Mesothelial cell of epicardium (in vitro differentiated cells): ENCODE results near the gene WDR70. TPM values are rescaled to one million over a fixed set of nuclear protein-coding genes. Genes with fewer than 3 reads are reported as not detected.

Source experiments
- DNase-seq, 2 experiments: peaks; one replicate each; pipeline ENCODE4 v3.0.0; 2021; ENCODE audit warnings: low spot score in 2 of 2; ENCODE audit not compliant: unreplicated experiment in 2 of 2
- H3K27ac Mint-ChIP-seq: 2 replicates; pipeline ENCODE4 v1.8.0; 2021; ENCODE audit warnings: mixed read lengths
- H3K27me3 Mint-ChIP-seq: 2 replicates; pipeline ENCODE4 v1.8.0; 2021; ENCODE audit warnings: low read depth, mixed read lengths
- H3K36me3 Mint-ChIP-seq: 2 replicates; pipeline ENCODE4 v1.8.0; 2021; ENCODE audit warnings: mixed read lengths
- H3K4me1 Mint-ChIP-seq: 2 replicates; pipeline ENCODE4 v1.8.0; 2021; ENCODE audit warnings: mixed read lengths
- H3K4me3 Mint-ChIP-seq: 2 replicates; pipeline ENCODE4 v1.8.0; 2021; ENCODE audit warnings: mild to moderate bottlenecking, moderate library complexity, mixed read lengths
- H3K9me3 Mint-ChIP-seq: 2 replicates; pipeline ENCODE4 v1.8.0; 2021; ENCODE audit warnings: mixed read lengths
- total RNA-seq: library from RNA; stranded (reverse); gene quantifications from 3 replicates; pipeline ENCODE4 v1.2.1, GENCODE V29; 2021
- TF ChIP-seq, protein P1 (sequence below): fragments of 200-600 bp; sonication (generic); IDR thresholded peaks from one replicate; pipeline ENCODE4 v1.5.0; 2021; ENCODE audit warnings: antibody characterized with exemption; ENCODE audit not compliant: unreplicated experiment

Gene WDR70
- total RNA-seq, 1 donor from 2014 or later = 47.8 TPM

DNA sequence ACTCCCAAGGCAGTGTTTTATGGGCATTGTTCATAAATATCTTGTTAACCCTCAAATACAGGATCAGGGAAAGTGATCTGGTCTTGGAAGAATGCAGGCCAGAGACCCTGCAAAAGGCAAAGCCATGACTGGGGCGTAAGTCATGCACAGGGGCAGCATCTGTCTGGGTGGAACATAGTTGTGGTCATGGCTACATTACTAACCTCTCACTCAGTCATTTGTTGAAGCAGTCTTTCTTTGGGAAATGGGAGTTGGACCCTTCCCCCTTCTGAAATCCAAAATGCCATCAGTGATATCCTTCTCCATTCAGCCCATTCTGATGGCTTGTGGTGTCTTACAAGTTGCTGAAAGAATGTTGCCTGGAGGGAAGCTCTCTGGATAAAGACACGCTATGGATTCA, 392.6 kb downstream of the WDR70 start:
- Mint-ChIP-seq H3K27me3 (no peaks in the 10 kb centered on the region), H3K4me1 (peaks cover 1% of the 10 kb centered on the region), H3K36me3 (peaks cover 3% of the 10 kb centered on the region), H3K27ac (no peak overlapping the region), H3K9me3 (peaks cover 4% of the 10 kb centered on the region), H3K4me3 (no peak overlapping the region)
- no peak for DNase-seq
- TF ChIP-seq, protein P1, sequence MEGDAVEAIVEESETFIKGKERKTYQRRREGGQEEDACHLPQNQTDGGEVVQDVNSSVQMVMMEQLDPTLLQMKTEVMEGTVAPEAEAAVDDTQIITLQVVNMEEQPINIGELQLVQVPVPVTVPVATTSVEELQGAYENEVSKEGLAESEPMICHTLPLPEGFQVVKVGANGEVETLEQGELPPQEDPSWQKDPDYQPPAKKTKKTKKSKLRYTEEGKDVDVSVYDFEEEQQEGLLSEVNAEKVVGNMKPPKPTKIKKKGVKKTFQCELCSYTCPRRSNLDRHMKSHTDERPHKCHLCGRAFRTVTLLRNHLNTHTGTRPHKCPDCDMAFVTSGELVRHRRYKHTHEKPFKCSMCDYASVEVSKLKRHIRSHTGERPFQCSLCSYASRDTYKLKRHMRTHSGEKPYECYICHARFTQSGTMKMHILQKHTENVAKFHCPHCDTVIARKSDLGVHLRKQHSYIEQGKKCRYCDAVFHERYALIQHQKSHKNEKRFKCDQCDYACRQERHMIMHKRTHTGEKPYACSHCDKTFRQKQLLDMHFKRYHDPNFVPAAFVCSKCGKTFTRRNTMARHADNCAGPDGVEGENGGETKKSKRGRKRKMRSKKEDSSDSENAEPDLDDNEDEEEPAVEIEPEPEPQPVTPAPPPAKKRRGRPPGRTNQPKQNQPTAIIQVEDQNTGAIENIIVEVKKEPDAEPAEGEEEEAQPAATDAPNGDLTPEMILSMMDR = no peak

DNA sequence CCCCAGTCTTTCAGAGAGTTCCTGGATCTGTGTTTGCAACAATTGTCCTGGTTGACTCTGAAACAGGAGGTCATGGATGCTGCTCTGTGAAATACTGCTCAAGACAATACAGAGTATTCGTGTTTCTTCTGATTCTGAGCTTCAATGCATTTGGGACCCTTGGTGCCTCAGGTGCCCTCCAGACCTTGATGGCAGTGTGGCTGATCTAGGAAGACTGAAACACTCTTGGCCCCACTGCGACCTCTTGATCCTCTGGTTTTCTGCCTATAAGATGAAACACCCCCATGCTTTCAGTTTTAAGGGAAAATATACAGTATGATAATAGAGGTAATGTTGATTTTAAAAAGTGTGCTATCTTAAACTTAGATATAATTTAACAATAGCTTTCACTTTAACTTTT, 393.1 kb downstream of the WDR70 start:
- H3K9me3 Mint-ChIP-seq = peaks cover 4% of the 10 kb centered on the region
- no peak for DNase-seq
- TF ChIP-seq, protein P1 = no peak
- H3K27ac Mint-ChIP-seq = no peak overlapping the region
- H3K4me3 Mint-ChIP-seq = no peak overlapping the region
- peaks cover 2% of the 10 kb centered on the region for H3K4me1 Mint-ChIP-seq
- peaks cover 3% of the 10 kb centered on the region for H3K36me3 Mint-ChIP-seq
- no peaks in the 10 kb centered on the region for H3K27me3 Mint-ChIP-seq

DNA sequence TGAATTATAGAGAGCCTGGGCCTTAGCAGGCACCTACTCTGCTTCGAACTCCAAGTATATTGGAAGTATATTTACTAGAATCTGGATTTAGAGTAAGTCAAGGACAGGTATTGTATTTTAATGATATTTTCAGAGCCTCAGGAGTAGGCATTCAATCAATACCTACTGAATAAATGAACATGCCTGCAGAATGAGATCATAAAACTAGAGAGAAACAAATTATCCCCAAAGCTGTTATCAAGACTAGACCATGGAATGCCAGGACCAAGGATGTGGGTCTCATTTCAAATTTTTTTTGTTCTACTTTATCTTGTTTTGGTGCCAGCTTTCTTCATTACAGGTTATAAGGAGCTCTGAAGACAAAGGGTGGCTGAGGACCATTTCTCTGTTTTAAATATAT, 394.7 kb downstream of the WDR70 start:
- Mint-ChIP-seq H3K27me3 (no peaks in the 10 kb centered on the region), H3K36me3 (peaks cover 3% of the 10 kb centered on the region), H3K4me1 (peaks cover 2% of the 10 kb centered on the region), H3K9me3 (peaks cover 4% of the 10 kb centered on the region), H3K27ac (no peak overlapping the region), H3K4me3 (no peak overlapping the region)
- TF ChIP-seq, protein P1 = no peak
- DNase-seq = no peak

DNA sequence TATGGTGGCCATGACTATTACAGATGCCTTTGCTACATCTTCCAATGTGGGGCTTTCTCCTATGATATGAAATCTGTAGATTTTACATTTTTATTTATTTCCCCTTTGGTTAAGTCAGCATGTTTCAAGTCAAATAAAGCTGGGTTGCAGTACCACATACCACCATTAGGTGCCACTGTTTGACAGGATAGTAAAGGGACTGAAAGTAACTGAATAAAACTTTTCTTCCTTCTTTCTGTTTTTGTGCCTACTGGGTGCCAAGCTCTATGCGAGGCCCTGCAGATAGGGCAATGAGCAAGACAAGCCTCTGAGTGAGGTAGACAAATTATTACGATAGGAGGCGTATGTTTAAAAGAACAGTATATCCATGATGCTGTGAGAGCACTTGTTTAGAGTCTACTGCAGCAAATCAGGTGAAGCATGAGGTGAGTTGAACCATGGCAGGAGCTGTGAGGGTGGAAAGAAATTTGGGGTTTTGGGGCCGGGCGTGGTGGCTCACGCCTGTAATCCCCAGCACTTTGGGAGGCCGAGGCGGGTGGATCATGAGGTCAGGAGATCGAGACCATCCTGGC, 395.9 kb downstream of the WDR70 start:
- no peak overlapping the region for H3K4me3 Mint-ChIP-seq
- no peak for DNase-seq
- H3K36me3 Mint-ChIP-seq = peaks cover 3% of the 10 kb centered on the region
- H3K4me1 Mint-ChIP-seq = peaks cover 2% of the 10 kb centered on the region
- H3K27me3 Mint-ChIP-seq = no peaks in the 10 kb centered on the region
- peaks cover 4% of the 10 kb centered on the region for H3K9me3 Mint-ChIP-seq
- H3K27ac Mint-ChIP-seq = no peak overlapping the region
- TF ChIP-seq, protein P1 = peak; percentile 88

DNA sequence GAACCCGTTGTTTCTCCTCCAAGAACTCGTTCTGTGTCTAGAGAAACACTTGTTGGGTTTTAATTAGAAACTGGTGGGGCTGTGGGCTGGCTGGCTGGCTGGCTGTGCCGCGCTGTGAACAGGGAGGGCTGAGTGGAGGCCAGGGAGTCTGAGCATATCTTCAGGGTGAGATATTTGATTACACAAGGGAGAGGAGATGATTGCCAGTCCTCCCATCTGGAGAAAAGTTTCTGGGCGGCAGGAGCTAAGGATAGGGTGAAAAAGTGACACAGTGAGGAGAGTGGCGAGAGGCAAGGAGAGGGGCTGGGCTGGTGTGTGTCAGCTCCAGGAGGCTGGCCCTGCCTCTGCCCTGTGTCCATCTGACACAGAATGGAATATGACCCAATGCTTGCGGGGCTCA, 397.7 kb downstream of the WDR70 start:
- H3K4me3 Mint-ChIP-seq = no peak overlapping the region
- H3K9me3 Mint-ChIP-seq = peaks cover 4% of the 10 kb centered on the region
- no peak for DNase-seq
- H3K36me3 Mint-ChIP-seq = peaks cover 3% of the 10 kb centered on the region
- TF ChIP-seq, protein P1 = no peak
- H3K27me3 Mint-ChIP-seq = no peaks in the 10 kb centered on the region
- no peak overlapping the region for H3K27ac Mint-ChIP-seq
- H3K4me1 Mint-ChIP-seq = peaks cover 2% of the 10 kb centered on the region
